Loucy (cell line): ENCODE data around the gene SLC39A5.
"Not testable (repeated sequence)": the region's sequence is repeated elsewhere in the genome, so short reads cannot be mapped to it uniquely, and the experiment has no call there.

Experiments
- H2AFZ ChIP-seq: fragments of 200-600 bp; sonication (generic); 2 replicates; pipeline ENCODE4 v1.6.0; 2016; ENCODE audit warnings: antibody characterized with exemption, mild to moderate bottlenecking, low read length, moderate library complexity
- H3F3A ChIP-seq: fragments of 200-600 bp; 2 replicates; pipeline ENCODE4 v1.6.0; 2016; ENCODE audit warnings: antibody characterized with exemption, low read depth, mild to moderate bottlenecking
- H3K27me3 ChIP-seq: fragments of 200-600 bp; sonication (generic); 2 replicates; pipeline ENCODE4 v1.6.1; 2014; ENCODE audit warnings: low read length, mild to moderate bottlenecking; ENCODE audit not compliant: insufficient read depth, poor library complexity, severe bottlenecking
- H3K36me3 ChIP-seq: fragments of 200-600 bp; sonication (generic); 2 replicates; pipeline ENCODE4 v1.6.1; 2016; ENCODE audit warnings: low read length; ENCODE audit not compliant: insufficient read depth
- H3K4me1 ChIP-seq: fragments of 200-600 bp; sonication (generic); 2 replicates; pipeline ENCODE4 v1.5.1; 2014; ENCODE audit warnings: low read length, mild to moderate bottlenecking; ENCODE audit not compliant: insufficient read depth, poor library complexity, severe bottlenecking
- H3K4me2 ChIP-seq: fragments of 200-600 bp; sonication (generic); 2 replicates; pipeline ENCODE4 v1.6.0; 2014; ENCODE audit warnings: antibody characterized with exemption, low read length, low read depth, mild to moderate bottlenecking; ENCODE audit not compliant: poor library complexity, severe bottlenecking
- H3K4me3 ChIP-seq: fragments of 200-600 bp; sonication (generic); 2 replicates; pipeline ENCODE4 v1.5.1; 2014; ENCODE audit warnings: low read length, mild to moderate bottlenecking, mixed read lengths; ENCODE audit not compliant: poor library complexity, severe bottlenecking
- H3K79me2 ChIP-seq: fragments of 200-600 bp; sonication (generic); 2 replicates; pipeline ENCODE4 v1.6.1; 2014; ENCODE audit warnings: low read length; ENCODE audit not compliant: insufficient read depth
- H3K9ac ChIP-seq: fragments of 200-600 bp; sonication (generic); 2 replicates; pipeline ENCODE4 v1.6.0; 2014; ENCODE audit warnings: mild to moderate bottlenecking, low read depth, low read length, moderate library complexity; ENCODE audit not compliant: poor library complexity, severe bottlenecking
- H3K9me2 ChIP-seq: fragments of 200-600 bp; sonication (generic); replicated peaks from 2 replicates; pipeline ENCODE4 v1.6.1; 2016; ENCODE audit warnings: low read depth, low read length, mixed read lengths
- H3K9me3 ChIP-seq: fragments of 200-600 bp; sonication (generic); 2 replicates; pipeline ENCODE4 v1.6.1; 2014; ENCODE audit warnings: mild to moderate bottlenecking, antibody characterized with exemption, low read length, low read depth; ENCODE audit not compliant: insufficient read depth
- H4K20me1 ChIP-seq: fragments of 200-600 bp; sonication (generic); 2 replicates; pipeline ENCODE4 v1.6.0; 2014; ENCODE audit warnings: antibody characterized with exemption, low read length, mild to moderate bottlenecking; ENCODE audit not compliant: insufficient read depth, poor library complexity, severe bottlenecking
- EZH2phosphoT487 ChIP-seq: fragments of 200-600 bp; IDR thresholded peaks from 2 replicates; pipeline ENCODE4 v1.6.1; 2018; ENCODE audit warnings: antibody characterized with exemption, mild to moderate bottlenecking, moderate library complexity, borderline replicate concordance
- TF ChIP-seq, protein P1 (sequence below): fragments of 200-600 bp; sonication (generic); conservative IDR thresholded peaks from 2 replicates; pipeline ENCODE4 v1.5.1; 2014; ENCODE audit warnings: mild to moderate bottlenecking, antibody characterized with exemption, low read length

The SLC39A5 gene

GRCh38 chr12:56261503-56262232 is 31.8 kb downstream of the SLC39A5 start:
- Histone ChIP-seq H3K27me3 (no peaks in the 10 kb centered on the region), H3K4me3 (no peak overlapping the region), H3K9me3 (no peaks in the 10 kb centered on the region), H3F3A (no peaks in the 10 kb centered on the region), H4K20me1 (peaks cover 13% of the 10 kb centered on the region), H3K4me2 (no peak overlapping the region), H3K36me3 (no peaks in the 10 kb centered on the region), H3K9me2 (no peaks in the 10 kb centered on the region), H3K4me1 (peaks cover 20% of the 10 kb centered on the region), H3K9ac (no peak overlapping the region), H2AFZ (no peak overlapping the region), H3K79me2 (peaks cover 14% of the 10 kb centered on the region)
- TF ChIP-seq, protein P1, sequence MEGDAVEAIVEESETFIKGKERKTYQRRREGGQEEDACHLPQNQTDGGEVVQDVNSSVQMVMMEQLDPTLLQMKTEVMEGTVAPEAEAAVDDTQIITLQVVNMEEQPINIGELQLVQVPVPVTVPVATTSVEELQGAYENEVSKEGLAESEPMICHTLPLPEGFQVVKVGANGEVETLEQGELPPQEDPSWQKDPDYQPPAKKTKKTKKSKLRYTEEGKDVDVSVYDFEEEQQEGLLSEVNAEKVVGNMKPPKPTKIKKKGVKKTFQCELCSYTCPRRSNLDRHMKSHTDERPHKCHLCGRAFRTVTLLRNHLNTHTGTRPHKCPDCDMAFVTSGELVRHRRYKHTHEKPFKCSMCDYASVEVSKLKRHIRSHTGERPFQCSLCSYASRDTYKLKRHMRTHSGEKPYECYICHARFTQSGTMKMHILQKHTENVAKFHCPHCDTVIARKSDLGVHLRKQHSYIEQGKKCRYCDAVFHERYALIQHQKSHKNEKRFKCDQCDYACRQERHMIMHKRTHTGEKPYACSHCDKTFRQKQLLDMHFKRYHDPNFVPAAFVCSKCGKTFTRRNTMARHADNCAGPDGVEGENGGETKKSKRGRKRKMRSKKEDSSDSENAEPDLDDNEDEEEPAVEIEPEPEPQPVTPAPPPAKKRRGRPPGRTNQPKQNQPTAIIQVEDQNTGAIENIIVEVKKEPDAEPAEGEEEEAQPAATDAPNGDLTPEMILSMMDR, result no peak
- TF ChIP-seq EZH2phosphoT487, result no peak

DNA sequence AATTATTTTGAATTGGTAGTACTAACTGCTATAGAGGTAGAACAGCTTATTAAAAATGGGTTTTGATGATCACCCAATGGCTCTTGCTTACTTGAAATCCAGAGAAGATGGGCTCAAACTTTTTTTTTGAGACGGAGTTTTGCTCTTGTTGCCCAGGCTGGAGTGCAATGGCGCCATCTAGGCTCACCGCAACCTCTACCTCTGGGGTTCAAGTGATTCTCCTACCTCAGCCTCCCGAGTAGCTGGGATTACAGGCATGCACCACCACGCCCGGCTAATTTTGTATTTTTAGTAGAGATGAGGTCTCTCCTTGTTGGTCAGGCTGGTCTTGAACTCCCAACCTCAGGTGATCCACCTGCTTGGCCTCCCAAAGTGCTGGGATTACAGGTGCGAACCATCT is 33.1 kb downstream of the SLC39A5 start:
- H3F3A ChIP-seq, H3K9me2 ChIP-seq, H3K9me3 ChIP-seq, H4K20me1 ChIP-seq, H3K36me3 ChIP-seq, H3K79me2 ChIP-seq, H3K4me2 ChIP-seq, H2AFZ ChIP-seq, H3K4me3 ChIP-seq, H3K27me3 ChIP-seq, H3K9ac ChIP-seq: not testable (repeated sequence)
- TF ChIP-seq, protein P1, result peak; percentile 42
- peaks cover 16% of the 10 kb centered on the region for H3K4me1 ChIP-seq

- Histone ChIP-seq H3K4me1 (peaks cover 19% of the 10 kb centered on the region), H3K4me2 (peak overlapping the region; percentile 68), H2AFZ (peak overlapping the region; percentile 91), H3K79me2 (peaks cover 19% of the 10 kb centered on the region; the same call in 1 of the 2 replicates), H3K9ac (peak overlapping the region; percentile 75), H3K4me3 (peak overlapping the region; percentile 85)
- H3K27me3 ChIP-seq, H3K36me3 ChIP-seq, H3K9me3 ChIP-seq, H4K20me1 ChIP-seq, H3K9me2 ChIP-seq, H3F3A ChIP-seq: not testable (repeated sequence)
Observed at GRCh38 chr12:56266068-56266692, 36.3 kb downstream of the SLC39A5 start.
